H1 (cell line): ENCODE data around the gene MAML3. TPM values are rescaled to one million over a fixed set of nuclear protein-coding genes. Genes with fewer than 3 reads are reported as not detected.

Source experiments
- polyA plus RNA-seq, 7 experiments: library from polyadenylated mRNA; depleted of rRNA in 3 of 7; stranded (reverse) in 5 of 7; unstranded in 2 of 7; fragments of >200 nt in 5 of 7; fragments of 200-250 nt in 2 of 7; gene quantifications; 1 replicate in 5 of 7; 2 replicates in 1 of 7; 4 replicates in 1 of 7; pipeline versions ENCODE4 v1.2.1 to v1.2.3, GENCODE V29; 2011 to 2013; ENCODE audit warnings: missing spikeins in 2 of 7, mixed read lengths in 2 of 7
- total RNA-seq: library from RNA; stranded (reverse); fragmentation: NEBNext Ultra II Directional; extraction: Animal tissue kit (Norgen Biotek cat#: 25700); gene quantifications from 2 replicates; pipeline ENCODE4 v1.2.1, GENCODE V29; 2021
- TF ChIP-seq, protein P1 (sequence below): IDR thresholded peaks from 2 replicates; pipeline ENCODE4 v1.6.1; 2012; ENCODE audit warnings: inconsistent platforms
- TF ChIP-seq, protein P2 (sequence below): IDR thresholded peaks from 2 replicates; pipeline ENCODE4 v1.6.1; 2011; ENCODE audit warnings: low read depth, mild to moderate bottlenecking, low read length; ENCODE audit not compliant: insufficient read depth

Gene MAML3
- total and polyA plus RNA-seq, 2 of the 8 experiments (the other 6 are each of a cell fraction or from before 2014, with no cell fraction given), result 2.1 to 5.7 TPM

DNA sequence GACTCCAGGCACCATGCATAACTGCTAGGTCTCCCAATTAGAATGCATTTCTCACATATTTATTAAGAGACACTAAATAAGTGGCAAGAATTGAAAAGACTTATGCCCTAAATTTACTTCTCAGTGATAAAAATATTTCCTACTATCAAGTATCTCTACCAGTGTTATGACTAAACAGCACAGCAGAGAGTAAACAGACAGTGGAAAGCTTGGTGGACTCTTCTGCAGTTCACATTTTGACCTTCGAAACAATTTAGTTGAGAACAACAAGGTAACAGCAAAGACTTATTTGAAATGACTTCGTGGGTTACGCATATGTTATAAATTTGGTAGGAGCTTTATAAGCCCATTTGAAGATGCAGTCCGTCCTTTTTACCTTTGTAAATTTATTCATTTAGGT, 16.3 kb upstream of the MAML3 start (continued):
- TF ChIP-seq, protein P1, sequence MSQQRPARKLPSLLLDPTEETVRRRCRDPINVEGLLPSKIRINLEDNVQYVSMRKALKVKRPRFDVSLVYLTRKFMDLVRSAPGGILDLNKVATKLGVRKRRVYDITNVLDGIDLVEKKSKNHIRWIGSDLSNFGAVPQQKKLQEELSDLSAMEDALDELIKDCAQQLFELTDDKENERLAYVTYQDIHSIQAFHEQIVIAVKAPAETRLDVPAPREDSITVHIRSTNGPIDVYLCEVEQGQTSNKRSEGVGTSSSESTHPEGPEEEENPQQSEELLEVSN, result no peak
- TF ChIP-seq, protein P2, sequence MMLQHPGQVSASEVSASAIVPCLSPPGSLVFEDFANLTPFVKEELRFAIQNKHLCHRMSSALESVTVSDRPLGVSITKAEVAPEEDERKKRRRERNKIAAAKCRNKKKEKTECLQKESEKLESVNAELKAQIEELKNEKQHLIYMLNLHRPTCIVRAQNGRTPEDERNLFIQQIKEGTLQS, result no peak
